ENCODE measurements around the gene KPNA1.
"Not testable (repeated sequence)": the region's sequence is repeated elsewhere in the genome, so short reads cannot be mapped to it uniquely, and the experiment has no call there.

KPNA1 gene

DNA sequence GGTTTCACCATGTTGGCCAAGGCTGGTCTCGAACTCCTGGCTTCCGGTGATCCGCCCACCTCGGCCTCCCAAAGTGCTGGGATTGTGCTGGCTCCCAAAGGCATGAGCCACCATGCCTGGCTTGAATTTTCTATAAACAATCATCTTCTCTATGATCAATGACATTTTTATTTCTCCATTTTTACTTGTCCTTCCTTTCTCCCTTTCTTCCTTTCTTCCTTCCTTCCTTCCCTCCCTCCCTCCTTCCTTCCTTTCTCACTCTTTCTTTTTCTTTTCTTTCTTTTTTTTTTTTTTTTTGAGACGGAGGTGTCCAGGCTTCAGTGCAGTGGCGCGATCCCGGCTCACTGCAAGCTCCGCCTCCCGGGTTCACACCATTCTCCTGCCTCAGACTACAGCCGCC, 8.6 kb upstream of the KPNA1 start:
- no peak for DNase-seq

GRCh38 chr3:122520861-122521260, 6.1 kb upstream of the KPNA1 start:
- no peak for DNase-seq

GRCh38 chr3:122519693-122520092, 5.0 kb upstream of the KPNA1 start:
- no peak for DNase-seq

DNA sequence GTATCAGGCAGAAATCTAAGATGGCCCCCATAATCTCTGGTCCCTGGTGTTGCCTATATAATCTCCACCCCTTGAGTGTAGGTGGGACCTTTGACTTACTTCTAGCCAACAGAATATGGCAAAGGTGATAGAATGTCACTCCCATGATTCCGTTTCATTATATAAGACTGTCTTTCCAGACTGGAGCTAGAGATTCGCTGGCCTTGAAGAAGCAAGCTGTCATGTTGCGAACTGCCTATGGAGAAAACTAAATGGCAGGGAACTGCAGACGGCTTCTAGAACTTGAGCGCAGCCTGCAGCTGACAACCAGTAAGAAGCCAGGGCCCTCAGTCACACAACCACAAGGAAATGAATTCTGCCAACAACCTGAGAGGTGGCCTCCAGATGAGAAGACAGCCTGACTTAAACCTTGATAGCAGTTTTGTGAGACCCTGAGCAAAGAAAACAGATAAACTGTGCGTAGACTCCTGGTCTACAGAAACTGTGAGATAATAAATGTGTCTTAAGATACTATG, 2.2 kb upstream of the KPNA1 start:
- no peak for DNase-seq

DNA sequence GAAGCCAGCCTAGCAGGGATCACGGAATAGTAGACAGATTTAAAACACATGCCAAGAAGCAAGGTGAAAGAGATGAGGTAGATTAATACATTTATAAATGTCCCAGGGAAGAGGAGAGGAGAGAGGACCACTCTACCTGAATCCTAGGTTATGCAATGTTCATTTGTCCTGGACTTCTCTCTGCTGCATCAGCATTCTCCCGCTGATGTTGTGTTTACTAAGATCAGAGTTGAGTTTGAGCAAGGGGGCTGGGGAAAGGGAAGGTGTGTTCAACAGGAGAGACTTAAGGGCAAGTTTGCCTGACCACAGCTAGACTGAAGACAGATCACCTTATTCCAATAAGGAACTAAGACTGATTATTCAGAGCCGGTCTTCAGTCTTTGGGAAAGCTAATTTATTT, 1.1 kb upstream of the KPNA1 start:
- DNase-seq: no peak

DNA sequence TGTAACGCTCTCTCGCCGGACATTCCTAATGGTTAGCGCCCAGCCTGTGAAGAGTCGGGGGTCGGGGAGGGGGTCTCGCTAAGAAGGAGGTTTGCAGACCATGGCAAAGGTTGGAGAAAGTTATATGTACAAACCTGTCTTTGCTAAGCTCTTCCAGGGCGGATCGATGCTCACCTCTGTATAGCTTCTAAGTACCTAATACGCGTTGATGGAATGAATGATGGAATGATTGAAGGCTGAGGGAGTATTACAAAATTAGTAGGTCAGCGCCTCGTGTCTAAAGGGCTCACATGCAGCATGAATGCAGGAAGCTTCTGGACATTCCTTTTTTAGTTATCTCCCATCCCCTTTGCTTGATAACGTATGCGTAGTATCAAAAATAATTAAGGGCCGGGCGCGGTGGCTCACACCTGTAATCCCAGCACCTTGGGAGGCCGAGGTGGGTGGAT, 305 bp upstream of the KPNA1 start:
- DNase-seq: no peak

DNA sequence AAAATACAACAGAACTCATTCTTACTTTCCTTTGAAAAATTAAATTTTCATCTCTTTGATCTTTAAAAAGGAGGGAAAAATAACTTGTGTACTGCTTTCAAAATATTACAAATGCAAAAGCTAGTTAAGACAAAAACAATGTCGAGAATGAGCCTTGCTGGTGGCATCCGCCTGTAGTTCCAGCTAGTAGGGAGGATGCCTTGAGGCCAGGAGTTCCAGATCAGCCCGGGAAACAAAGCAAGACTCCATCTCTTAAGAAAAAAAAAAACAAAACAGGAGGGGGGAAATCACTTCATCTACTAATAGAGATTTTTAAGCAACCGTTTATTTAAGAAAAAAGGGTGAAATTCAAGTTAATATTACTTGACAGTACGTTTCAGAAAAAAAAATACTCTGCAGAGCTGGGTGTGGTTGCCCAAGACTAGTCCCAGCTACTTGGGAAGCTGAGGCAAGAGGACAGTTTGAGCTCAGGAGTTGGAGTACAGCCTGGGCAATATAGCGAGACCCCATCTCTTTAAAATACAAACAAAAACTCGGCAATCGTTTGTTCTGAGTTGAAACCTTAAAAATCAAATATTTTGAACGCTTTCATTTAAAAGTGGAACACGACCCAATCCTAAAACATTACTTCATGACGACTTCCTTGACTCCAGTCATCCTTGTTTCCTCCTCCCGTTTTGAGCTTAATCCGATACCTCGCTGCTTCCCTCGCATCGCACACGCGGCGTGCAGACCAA, 1.2 kb downstream of the KPNA1 start:
- DNase-seq: no peak

DNA sequence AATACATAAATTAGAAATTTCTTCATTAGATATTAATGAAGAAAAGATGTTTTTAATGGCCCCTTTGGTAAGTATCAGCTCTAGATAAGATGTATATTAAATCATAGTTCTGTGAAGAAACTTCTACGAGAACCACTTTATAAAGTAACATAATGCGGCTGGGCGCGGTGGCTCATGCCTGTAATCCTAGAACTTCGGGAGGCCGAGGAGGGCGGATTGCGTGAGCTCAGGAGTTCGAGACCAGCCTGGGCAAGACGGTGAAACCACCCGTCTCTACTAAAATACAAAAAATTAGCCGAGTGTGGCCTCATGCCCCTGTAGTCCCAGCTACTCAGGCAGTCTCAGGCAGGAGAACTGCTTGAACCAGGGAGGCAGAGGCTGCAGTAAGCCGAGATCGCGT, 2.5 kb downstream of the KPNA1 start:
- DNase-seq: no peak

DNA sequence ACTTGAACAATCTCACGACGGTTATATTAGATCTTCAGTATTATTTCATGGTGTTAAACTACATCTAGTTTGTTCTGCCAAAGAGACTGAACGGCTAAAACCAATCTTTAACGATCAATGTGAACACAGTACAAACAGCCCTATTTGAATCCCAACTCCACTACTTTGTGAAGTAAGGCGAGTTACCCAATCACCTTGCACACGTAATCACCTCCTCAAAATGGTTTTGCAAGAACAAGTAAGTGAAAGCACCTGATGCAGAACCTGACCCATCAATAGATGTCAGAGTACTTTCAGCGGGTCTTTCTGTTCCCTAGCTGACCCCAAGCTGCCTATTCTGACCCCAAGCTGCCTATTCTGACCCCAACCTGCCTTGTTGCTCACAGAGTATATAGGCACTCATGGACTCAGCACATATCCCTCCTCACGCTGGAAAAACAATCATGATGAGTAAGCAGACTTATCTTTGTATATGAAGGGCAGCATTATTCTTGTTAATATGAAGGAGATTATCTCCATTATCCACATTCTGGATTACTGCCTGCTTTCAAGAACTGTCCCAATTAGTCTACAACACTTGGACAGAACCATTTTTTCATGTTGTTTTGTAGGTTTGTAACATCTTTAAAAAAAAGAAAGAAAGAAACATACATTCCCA, 3.7 kb downstream of the KPNA1 start:
- no peak for DNase-seq

- DNase-seq: not testable (repeated sequence)
These were observed 5.8 kb downstream of the KPNA1 start for GRCh38 chr3:122508944-122509343.

DNA sequence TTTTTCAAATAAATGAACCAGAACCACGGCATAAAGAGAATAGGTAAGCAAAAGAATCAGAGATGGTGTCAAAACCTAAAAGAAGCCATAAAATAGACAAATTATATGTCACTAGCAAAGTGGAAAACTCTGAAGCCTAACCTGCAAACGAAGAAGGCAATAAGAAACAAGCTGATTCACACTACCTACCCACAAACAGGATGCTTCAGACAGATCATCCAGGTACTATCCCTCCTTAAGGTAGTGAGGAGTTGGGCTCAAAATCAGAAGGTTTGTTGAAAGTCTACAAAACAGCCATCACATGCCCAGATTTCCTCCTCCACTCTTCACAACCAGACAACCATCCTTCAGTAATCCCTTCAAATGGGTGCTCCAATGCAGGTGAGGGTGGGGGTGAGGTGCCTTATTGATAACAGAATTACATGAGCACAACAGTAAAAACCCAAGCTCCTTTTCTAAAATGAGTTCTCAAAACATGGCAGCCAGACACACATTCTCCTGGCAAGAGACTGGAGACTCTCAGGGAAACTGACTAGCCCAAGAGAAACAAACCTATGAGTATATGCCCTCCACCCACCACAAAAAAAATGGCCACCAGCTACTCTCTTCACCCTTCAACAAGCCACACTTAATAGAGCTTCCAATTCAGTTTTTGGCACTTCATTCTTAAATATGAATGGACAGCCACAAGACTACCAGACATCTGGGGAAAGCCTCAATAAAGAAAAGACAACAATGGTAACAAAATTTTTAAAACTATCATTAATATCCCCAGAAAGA, 6.4 kb downstream of the KPNA1 start:
- no peak for DNase-seq

- DNase-seq: no peak
These were observed 8.3 kb downstream of the KPNA1 start for GRCh38 chr3:122506450-122506849.

DNA sequence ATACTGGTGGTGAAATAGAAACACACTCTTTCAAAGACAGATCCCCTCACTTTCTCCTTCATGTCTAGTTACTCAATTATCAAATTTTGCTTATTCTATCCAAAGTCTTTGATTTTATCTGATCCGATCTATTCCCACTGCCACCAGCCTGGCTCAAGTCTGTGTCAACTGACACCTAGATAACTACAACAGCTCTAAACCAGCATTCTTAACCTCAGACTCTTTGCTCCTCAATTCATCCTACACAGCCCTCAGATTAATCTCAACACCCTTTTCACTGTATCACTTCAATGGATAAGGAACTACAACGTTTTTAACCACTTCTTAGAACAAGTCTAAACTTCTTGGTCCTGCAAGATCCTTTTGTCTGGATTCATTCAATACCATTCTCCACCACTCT, 9.1 kb downstream of the KPNA1 start:
- no peak for DNase-seq

DNA sequence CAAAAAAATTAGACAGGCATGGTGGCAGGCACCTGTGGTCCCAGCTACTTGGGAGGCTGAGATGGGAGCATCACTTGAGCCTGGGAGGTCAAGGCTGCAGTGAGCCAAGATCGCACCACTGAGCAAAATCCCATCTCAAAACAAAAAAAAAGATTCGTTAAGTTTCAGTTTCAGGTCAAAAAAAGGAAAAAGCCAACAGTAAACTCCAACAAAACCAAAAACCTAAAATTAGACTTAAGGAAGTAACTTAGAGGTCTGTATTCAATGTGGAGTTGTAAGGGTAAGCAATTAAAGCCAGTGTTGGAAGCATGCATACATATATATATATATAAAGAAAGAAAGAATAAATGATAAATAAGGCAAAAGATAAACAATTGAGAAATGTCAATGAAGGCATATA, 11.8 kb downstream of the KPNA1 start:
- no peak for DNase-seq

DNA sequence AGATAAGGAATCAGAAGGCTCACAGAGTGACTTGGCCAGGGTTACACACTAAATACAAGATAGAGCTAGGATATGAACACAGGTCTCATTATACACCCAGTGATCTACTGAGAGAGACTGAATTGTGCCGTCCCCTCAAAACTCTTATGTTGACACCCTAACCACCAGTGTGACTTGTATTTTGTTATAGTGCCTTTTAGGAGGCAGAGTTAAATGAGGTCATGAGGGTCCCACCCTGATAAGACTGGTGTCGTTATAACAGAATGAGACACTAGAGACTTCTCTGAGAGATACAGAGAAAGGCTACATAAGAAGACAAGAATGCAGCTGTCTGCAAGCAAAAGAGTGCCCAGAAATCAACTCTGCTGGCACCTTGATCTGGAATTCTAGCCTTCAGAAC, 12.6 kb downstream of the KPNA1 start:
- no peak for DNase-seq

GRCh38 chr3:122500964-122501363, 13.8 kb downstream of the KPNA1 start:
- not testable (repeated sequence) for DNase-seq

- DNase-seq: no peak
These were observed 16.6 kb downstream of the KPNA1 start for GRCh38 chr3:122498152-122498551.

DNA sequence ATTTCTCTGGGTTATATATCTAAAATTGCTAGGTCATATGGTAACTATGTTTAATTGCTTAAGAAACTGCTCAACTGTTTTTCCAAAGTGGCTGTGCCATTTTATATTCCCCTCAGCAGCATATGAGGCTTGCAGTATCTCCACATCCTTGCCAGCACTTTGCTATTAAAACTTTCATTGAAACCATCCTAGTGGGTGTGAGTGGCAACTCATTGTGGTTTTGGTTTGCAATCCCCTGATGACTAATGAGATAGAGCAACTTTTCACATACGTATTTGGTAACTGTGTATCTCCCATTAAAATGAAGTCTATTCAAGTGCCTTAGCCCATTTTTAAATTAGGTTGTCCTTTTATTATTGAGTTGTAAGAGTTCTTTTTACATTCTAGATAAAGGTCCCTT, 17.3 kb downstream of the KPNA1 start:
- no peak for DNase-seq

GRCh38 chr3:122496508-122496907, 18.2 kb downstream of the KPNA1 start:
- DNase-seq: no peak

GRCh38 chr3:122493296-122493695, 21.4 kb downstream of the KPNA1 start:
- DNase-seq: no peak

- no peak for DNase-seq
These were observed 26.3 kb downstream of the KPNA1 start for GRCh38 chr3:122488262-122488973.

DNA sequence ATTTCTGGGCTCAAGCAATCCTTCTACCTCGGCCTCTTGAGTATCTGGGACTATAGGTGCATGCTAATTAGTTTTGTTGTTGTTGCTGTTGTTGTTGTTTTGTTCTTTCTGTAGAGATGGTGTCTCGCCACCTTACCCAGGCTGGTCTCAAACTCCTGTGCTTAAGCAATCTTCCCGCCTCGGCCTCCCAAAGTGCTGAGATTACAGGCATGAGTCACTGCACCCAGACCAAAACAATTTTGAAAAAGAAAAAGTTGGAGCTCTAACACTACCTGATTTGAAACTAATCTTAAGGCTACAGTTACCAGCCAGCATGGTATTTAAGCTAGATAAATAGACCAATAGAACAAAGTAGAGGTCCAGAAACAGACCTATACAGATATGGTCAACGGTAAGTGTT, 29.8 kb downstream of the KPNA1 start:
- DNase-seq: no peak

DNA sequence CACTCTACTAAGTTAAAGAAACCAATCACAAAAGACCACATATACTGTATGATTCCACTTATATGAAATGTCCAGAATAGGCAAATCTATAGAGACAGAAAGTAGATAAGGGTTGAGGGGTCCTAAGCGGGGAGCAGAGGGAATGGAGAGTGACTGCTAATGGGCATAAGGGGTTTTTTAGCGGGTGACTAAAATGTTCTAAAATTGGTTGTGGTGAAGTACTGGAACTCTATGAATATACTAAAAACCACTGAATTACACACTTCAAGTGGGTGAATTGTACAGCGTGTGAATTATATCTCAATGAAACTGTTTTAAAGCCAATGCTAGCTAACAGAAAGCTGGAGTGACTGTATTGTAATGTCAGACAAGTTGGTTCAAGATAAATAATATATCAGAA, 33.3 kb downstream of the KPNA1 start:
- DNase-seq: no peak

Data from right kidney (tissue), 1 donor.